ENCODE measurements around the gene SERPINA12. TPM values are rescaled to one million over a fixed set of nuclear protein-coding genes. Genes with fewer than 3 reads are reported as not detected.

The SERPINA12 gene
- total and polyA plus RNA-seq, 2 of the 13 experiments (the other 11 are each of a cell fraction or from before 2014, with no cell fraction given), result 0.08 TPM; not detected in 1

DNA sequence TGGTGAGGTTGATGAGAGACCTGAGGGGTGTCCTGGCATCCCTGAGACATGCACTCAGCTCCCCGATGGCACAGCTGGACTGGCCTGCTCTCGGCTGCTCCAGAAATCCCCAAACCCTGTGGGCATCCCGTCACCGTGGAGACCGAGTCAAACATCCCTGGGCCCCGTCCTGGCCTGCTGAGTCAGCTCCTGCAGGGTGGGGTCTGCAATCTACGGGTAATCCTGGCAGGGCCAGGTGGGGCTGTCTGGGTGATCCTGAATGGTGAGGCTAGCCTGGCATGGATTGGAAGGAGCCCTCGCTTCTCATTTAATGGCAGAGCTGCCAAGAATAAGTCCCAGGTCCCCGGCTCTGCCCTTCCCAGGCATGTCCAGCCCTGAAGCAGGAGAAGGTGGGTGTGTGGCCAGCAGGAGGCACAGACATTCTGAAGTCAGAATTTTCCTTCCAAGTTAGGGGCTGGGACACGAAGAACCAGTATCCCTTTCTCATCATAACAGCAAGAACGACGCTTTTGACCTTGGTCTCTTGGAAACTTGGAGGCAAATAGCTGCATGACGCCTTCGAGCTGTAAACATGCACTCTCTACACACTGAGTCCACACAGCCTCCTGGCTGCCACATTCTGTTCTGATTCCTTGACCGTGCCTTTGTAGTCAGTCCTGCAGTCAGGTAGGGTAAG is 34.3 kb upstream of the SERPINA12 start (continued):
- TF ChIP-seq ZBTB1 (CRISPR knock-in tag; IDR thresholded peaks at IDR 0.05; ENCODE audit: borderline replicate concordance), result no peak
- TF ChIP-seq ZNF343 (CRISPR knock-in tag; IDR thresholded peaks at IDR 0.05), result no peak
- TF ChIP-seq, protein P1, sequence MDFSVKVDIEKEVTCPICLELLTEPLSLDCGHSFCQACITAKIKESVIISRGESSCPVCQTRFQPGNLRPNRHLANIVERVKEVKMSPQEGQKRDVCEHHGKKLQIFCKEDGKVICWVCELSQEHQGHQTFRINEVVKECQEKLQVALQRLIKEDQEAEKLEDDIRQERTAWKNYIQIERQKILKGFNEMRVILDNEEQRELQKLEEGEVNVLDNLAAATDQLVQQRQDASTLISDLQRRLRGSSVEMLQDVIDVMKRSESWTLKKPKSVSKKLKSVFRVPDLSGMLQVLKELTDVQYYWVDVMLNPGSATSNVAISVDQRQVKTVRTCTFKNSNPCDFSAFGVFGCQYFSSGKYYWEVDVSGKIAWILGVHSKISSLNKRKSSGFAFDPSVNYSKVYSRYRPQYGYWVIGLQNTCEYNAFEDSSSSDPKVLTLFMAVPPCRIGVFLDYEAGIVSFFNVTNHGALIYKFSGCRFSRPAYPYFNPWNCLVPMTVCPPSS (IDR thresholded peaks at IDR 0.05), result no peak
- no peak for TF ChIP-seq MAFF (IDR thresholded peaks at IDR 0.05; ENCODE audit: low read depth, low read length)
- no peak for TF ChIP-seq ZNF557 (CRISPR knock-in tag; IDR thresholded peaks at IDR 0.05)
- no peak for TF ChIP-seq FOXP1 (IDR thresholded peaks at IDR 0.05)
- TF ChIP-seq FOXP1 (CRISPR knock-in tag; IDR thresholded peaks at IDR 0.05), result 0 out of 2 replicates have a peak, but pooled peaks have one; percentile 7
- TF ChIP-seq FOXA1 (IDR thresholded peaks at IDR 0.05), result no peak
- peak; percentile 71 for TF ChIP-seq FOXA1 (CRISPR knock-in tag; IDR thresholded peaks at IDR 0.05)
- TF ChIP-seq, protein P2, sequence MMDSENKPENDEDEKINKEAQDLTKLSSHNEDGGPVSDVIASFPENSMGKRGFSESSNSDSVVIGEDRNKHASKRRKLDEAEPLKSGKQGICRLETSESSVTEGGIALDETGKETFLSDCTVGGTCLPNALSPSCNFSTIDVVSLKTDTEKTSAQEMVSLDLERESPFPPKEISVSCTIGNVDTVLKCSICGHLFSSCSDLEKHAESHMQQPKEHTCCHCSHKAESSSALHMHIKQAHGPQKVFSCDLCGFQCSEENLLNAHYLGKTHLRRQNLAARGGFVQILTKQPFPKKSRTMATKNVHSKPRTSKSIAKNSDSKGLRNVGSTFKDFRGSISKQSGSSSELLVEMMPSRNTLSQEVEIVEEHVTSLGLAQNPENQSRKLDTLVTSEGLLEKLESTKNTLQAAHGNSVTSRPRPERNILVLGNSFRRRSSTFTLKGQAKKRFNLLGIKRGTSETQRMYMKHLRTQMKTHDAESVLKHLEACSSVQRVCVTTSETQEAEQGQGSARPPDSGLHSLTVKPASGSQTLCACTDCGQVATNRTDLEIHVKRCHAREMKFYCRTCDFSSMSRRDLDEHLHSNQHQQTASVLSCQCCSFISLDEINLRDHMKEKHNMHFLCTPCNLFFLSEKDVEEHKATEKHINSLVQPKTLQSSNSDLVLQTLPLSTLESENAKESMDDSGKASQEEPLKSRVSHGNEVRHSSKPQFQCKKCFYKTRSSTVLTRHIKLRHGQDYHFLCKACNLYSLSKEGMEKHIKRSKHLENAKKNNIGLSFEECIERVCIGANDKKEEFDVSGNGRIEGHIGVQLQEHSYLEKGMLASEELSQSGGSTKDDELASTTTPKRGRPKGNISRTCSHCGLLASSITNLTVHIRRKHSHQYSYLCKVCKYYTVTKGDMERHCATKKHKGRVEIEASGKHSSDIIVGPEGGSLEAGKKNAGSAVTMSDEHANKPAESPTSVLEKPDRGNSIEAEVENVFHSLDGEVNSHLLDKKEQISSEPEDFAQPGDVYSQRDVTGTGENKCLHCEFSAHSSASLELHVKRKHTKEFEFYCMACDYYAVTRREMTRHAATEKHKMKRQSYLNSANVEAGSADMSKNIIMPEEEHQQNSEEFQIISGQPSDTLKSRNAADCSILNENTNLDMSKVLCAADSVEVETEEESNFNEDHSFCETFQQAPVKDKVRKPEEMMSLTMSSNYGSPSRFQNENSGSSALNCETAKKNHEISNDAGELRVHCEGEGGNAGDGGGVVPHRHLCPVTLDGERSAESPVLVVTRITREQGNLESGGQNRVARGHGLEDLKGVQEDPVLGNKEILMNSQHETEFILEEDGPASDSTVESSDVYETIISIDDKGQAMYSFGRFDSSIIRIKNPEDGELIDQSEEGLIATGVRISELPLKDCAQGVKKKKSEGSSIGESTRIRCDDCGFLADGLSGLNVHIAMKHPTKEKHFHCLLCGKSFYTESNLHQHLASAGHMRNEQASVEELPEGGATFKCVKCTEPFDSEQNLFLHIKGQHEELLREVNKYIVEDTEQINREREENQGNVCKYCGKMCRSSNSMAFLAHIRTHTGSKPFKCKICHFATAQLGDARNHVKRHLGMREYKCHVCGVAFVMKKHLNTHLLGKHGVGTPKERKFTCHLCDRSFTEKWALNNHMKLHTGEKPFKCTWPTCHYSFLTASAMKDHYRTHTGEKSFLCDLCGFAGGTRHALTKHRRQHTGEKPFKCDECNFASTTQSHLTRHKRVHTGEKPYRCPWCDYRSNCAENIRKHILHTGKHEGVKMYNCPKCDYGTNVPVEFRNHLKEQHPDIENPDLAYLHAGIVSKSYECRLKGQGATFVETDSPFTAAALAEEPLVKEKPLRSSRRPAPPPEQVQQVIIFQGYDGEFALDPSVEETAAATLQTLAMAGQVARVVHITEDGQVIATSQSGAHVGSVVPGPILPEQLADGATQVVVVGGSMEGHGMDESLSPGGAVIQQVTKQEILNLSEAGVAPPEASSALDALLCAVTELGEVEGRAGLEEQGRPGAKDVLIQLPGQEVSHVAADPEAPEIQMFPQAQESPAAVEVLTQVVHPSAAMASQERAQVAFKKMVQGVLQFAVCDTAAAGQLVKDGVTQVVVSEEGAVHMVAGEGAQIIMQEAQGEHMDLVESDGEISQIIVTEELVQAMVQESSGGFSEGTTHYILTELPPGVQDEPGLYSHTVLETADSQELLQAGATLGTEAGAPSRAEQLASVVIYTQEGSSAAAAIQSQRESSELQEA (CRISPR knock-in tag; IDR thresholded peaks at IDR 0.05; ENCODE audit: not compliant biosample characterization), result no peak
- no peak for TF ChIP-seq ZNF761 (CRISPR knock-in tag; conservative IDR thresholded peaks at IDR 0.05)
- TF ChIP-seq MAFK (conservative IDR thresholded peaks at IDR 0.05 in 1 of 2, IDR thresholded peaks at IDR 0.05 in 1 of 2; ENCODE audit: low read length in 2 of 2), result peak in 1 of 2 experiments; percentile 45; a peak in 2 of 4 replicates
- peak; percentile 82 for TF ChIP-seq FOXA3 (CRISPR knock-in tag; IDR thresholded peaks at IDR 0.05)
- peak; percentile 49 for TF ChIP-seq CTCF (CRISPR knock-in tag; IDR thresholded peaks at IDR 0.05)
- no peak for TF ChIP-seq AGO2 (optimal IDR thresholded peaks at IDR 0.05; ENCODE audit: low read depth, low read length)
- no peak for TF ChIP-seq MATR3 (CRISPR knock-in tag; IDR thresholded peaks at IDR 0.05)
- no peak for TF ChIP-seq BRD4 (CRISPR knock-in tag; IDR thresholded peaks at IDR 0.05)
- no peak for TF ChIP-seq HDAC6 (IDR thresholded peaks at IDR 0.05; ENCODE audit: low read depth, low read length)

Measured in HepG2 (cell line).